Sciatic nerve (tissue), 2 donors: Measurements from ENCODE around the gene DRICH1. TPM values are rescaled to one million over a fixed set of nuclear protein-coding genes. Genes with fewer than 3 reads are reported as not detected.
"Not testable (repeated sequence)": the region's sequence is repeated elsewhere in the genome, so short reads cannot be mapped to it uniquely, and the experiment has no call there.

Experiments
- ATAC-seq: fragments of 200-7000 bp; cut with Tn5 transposase; one replicate; pipeline ENCODE4 v1.9.1; 2020; ENCODE audit warnings: mild to moderate bottlenecking, moderate library complexity
- DNase-seq: peaks from one replicate; pipeline ENCODE4 v3.0.0-alpha.2; 2020; ENCODE audit warnings: low spot score
- intact Hi-C: fragments of 100-400 bp; cut with DNase I; formaldehyde crosslinking; loops from one replicate; pipeline ENCODE4 v1.14.2; 2022
- total RNA-seq: library from RNA; stranded (reverse); fragmentation: NEBNext Ultra II Directional; extraction: Animal tissue kit (Norgen Biotek cat#: 25700); gene quantifications from one replicate; pipeline ENCODE4 v1.2.1, GENCODE V29; 2021
- donor health status: DM: no; HTN: no; CAD: no.
- donor health status: DM: no; HTN: no; CAD: no.

Gene DRICH1
- total RNA-seq, 1 donor from 2014 or later = 1.3 TPM

GRCh38 chr22:23574877-23575276, 57.2 kb downstream of the DRICH1 start:
- DNase-seq (no peak), ATAC-seq (no peak)
- intact Hi-C loops = no loop called here

- intact Hi-C loops = no loop called here
- ATAC-seq (no peak), DNase-seq (no peak)
These were observed 57.7 kb downstream of the DRICH1 start for GRCh38 chr22:23574371-23574811.

GRCh38 chr22:23573701-23574235, 58.4 kb downstream of the DRICH1 start:
- ATAC-seq, intact Hi-C loops, DNase-seq: not testable (repeated sequence)

GRCh38 chr22:23573106-23573505, 59.0 kb downstream of the DRICH1 start:
- ATAC-seq, DNase-seq, intact Hi-C loops: not testable (repeated sequence)

GRCh38 chr22:23571486-23571885, 60.6 kb downstream of the DRICH1 start:
- no peak for ATAC-seq
- intact Hi-C loops = no loop called here
- DNase-seq = no peak

- ATAC-seq = no peak
- intact Hi-C loops = no loop called here
- DNase-seq = no peak
These were observed 61.4 kb downstream of the DRICH1 start for GRCh38 chr22:23570681-23571080.

GRCh38 chr22:23569716-23570115, 62.4 kb downstream of the DRICH1 start:
- intact Hi-C loops = no loop called here
- ATAC-seq (no peak), DNase-seq (no peak)

- intact Hi-C loops = no loop called here
- ATAC-seq = no peak
- no peak for DNase-seq
These were observed 62.8 kb downstream of the DRICH1 start for GRCh38 chr22:23569291-23569690.

GRCh38 chr22:23566705-23567475, 65.2 kb downstream of the DRICH1 start:
- DNase-seq = no peak
- no peak for ATAC-seq
- intact Hi-C loops = no loop called here

GRCh38 chr22:23565915-23566704, 66.0 kb downstream of the DRICH1 start:
- intact Hi-C loops = no loop called here
- DNase-seq = no peak
- peak; percentile 41 for ATAC-seq

- peak; percentile 33 for ATAC-seq
- no peak for DNase-seq
- intact Hi-C loops = no loop called here
These were observed 66.7 kb downstream of the DRICH1 start for GRCh38 chr22:23565305-23565914.

- intact Hi-C loops = no loop called here
- ATAC-seq (no peak), DNase-seq (no peak)
These were observed 67.8 kb downstream of the DRICH1 start for GRCh38 chr22:23564276-23564675.

GRCh38 chr22:23563111-23563510, 69.0 kb downstream of the DRICH1 start:
- ATAC-seq (no peak), DNase-seq (no peak)
- intact Hi-C loops = no loop called here

GRCh38 chr22:23562186-23562585, 69.9 kb downstream of the DRICH1 start:
- intact Hi-C loops = no loop called here

GRCh38 chr22:23561025-23561510, 71.1 kb downstream of the DRICH1 start:
- intact Hi-C loops, ATAC-seq, DNase-seq: not testable (repeated sequence)

More at GRCh38 chr22:23562186-23562585, 69.9 kb downstream of the DRICH1 start:
- no peak for DNase-seq
- no peak for ATAC-seq

GRCh38 chr22:23560215-23560614, 71.9 kb downstream of the DRICH1 start:
- intact Hi-C loops, ATAC-seq, DNase-seq: not testable (repeated sequence)
